KOPT-K1 (cell line): Measurements from ENCODE around the gene HMX2.

Experiments used
- H3K27ac ChIP-seq: fragments of 200-600 bp; sonication (generic); 2 replicates; pipeline ENCODE4 v1.5.1; 2016; ENCODE audit warnings: antibody characterized with exemption, mild to moderate bottlenecking, low read depth, low read length; ENCODE audit not compliant: poor library complexity, severe bottlenecking
- H3K36me3 ChIP-seq: fragments of 200-600 bp; sonication (generic); 2 replicates; pipeline ENCODE4 v1.5.1; 2017; ENCODE audit warnings: antibody characterized with exemption, mild to moderate bottlenecking, low read length, moderate library complexity; ENCODE audit not compliant: insufficient read depth
- H3K9me3 ChIP-seq: fragments of 200-600 bp; sonication (generic); 2 replicates; pipeline ENCODE4 v1.5.1; 2017; ENCODE audit warnings: antibody characterized with exemption, low read length, mild to moderate bottlenecking; ENCODE audit not compliant: insufficient read depth, poor library complexity, severe bottlenecking

The HMX2 gene

DNA sequence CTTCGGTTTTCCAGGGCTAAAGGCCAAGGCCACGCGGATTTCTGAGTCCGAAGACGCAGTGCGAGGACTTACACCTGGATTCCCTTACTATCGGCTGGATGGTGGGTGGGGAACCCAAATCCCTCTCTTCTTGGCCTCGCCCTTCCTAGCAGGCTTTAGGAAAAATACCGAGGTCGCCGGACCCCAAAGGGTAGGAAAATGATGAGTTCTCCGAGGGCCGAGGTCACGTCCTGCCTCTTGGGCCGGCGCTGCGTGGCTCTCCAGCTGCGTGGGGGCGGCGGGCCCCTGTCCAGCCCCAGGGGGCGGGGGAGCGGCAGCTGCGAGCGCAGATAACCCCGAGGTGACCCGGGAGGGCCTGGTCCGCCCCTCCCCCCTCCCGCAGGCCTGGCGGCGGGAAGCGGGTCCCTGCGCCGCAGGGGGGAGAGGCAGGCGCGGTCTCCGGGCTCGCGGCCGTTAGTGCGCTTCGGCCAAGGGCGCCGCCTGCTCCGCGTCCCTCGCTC is 13.0 kb upstream of the HMX2 start:
- H3K36me3 ChIP-seq: no peaks in the 10 kb centered on the region
- peaks cover 3% of the 10 kb centered on the region for H3K9me3 ChIP-seq
- H3K27ac ChIP-seq: peak overlapping the region; percentile 44

DNA sequence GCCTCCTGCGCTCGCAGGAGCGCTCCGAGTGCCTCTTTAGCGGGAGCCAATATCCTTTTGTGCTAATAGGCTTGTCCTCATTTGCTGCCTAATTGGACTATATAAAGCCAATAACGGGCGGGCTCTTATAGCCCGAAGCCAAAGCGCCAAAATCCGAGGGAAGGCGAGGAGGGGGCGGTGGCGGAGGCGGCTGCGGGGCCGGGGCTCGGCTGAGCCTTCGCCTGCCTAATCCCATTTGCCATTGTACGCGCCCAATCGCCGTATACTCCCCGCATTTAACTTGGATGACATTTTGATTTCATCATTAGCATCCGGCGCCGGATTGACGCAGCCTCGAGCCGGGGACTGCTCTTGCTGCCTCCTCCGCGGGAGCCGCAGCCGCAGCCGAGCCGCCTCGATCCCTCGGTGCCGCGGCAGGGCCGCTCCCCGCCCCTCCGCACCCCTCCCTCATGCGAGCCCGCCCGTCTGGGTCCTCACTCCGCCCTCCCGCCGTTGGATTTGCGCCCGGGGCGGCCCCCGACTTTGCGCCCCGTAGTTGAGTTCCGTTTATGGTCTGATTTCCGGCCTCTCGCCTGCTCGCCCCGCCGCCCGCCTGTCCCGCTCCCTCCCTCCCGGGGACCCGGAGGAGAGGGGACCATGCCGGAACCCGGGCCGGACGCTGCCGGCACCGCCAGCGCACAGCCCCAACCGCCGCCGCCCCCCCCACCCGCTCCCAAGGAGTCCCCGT is 12.4 kb upstream of the HMX2 start, which contains the start of gene HMX3:
Gene HMX3 (plus strand): TSS at position 556 of the 727 bp plus-strand sequence. CDS start 81 bp downstream, at position 637.
- Histone ChIP-seq H3K9me3 (peaks cover 3% of the 10 kb centered on the region), H3K27ac (peak within 1 kb of the TSS; percentile 44), H3K36me3 (no peaks in the 10 kb centered on the region)

DNA sequence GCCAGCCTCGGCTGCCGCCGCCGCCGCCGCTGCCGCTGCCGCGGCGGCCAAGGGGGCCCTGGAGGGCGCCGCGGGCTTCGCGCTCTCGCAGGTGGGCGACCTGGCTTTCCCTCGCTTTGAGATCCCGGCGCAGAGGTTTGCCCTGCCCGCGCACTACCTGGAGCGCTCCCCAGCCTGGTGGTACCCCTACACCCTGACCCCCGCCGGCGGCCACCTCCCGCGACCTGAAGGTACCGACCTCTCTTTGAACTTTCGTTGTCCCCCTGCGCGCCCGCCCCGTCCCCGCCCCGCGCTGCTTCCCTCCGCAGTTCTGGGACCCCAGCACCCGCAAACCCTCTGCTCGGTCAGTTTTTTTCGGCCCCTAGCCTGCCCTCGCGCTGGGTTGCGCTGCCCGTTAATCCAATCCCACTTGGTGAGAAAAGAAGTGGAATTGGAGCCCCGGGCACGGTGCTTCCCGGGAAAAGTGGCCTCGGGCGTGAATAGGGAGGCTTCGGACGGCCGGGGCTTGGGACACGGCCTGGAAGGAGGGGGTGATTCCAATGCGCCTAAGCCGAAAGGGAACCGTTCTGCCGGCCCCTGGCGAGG is 11.6 kb upstream of the HMX2 start:
- Histone ChIP-seq H3K36me3 (no peaks in the 10 kb centered on the region), H3K9me3 (peaks cover 3% of the 10 kb centered on the region), H3K27ac (no peak overlapping the region)

DNA sequence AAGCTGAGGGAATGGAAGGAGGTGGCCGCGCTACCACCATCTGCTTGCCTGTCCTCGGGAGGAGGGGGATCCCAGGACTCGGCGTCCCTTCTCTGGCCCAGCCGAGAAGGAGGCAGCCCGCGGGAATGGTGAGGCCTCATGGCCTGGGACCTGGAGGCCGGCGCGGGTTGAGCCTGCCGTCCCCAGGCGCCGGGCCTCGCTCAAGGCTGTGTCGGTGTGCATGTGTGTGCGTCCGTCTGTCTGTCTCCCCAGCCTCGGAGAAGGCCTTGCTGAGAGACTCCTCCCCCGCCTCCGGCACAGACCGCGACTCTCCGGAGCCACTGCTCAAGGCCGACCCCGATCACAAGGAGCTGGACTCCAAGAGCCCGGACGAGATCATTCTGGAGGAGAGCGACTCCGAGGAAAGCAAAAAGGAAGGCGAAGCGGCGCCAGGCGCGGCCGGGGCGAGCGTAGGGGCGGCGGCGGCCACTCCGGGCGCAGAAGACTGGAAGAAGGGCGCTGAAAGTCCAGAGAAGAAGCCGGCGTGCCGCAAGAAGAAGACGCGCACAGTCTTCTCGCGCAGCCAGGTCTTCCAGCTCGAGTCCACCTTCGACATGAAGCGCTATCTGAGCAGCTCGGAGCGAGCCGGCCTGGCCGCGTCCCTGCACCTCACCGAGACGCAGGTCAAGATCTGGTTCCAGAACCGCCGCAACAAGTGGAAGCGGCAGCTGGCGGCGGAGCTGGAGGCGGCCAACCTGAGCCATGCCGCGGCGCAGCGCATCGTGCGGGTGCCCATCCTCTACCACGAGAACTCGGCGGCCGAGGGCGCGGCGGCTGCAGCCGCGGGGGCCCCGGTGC is 10.9 kb upstream of the HMX2 start:
- Histone ChIP-seq H3K9me3 (peaks cover 3% of the 10 kb centered on the region), H3K27ac (no peak overlapping the region), H3K36me3 (no peaks in the 10 kb centered on the region)

DNA sequence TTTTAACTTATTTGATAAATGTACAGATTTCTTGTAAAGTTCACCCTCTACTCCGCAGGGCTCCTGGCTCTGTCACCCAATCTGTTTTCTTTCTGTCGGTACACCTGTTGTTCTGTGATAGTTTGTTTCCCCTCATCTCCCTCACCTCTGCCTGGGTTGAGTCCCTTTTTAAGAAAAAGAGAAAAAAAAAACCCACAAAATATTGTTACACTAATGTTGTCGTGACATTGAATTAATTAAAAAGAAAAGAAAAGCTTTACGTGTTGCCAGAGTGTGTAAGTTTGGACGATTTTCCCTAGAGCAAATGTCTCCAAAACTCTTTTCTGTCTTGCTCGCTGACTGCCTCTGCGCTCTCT is 8.8 kb upstream of the HMX2 start:
- no peak overlapping the region for H3K27ac ChIP-seq

DNA sequence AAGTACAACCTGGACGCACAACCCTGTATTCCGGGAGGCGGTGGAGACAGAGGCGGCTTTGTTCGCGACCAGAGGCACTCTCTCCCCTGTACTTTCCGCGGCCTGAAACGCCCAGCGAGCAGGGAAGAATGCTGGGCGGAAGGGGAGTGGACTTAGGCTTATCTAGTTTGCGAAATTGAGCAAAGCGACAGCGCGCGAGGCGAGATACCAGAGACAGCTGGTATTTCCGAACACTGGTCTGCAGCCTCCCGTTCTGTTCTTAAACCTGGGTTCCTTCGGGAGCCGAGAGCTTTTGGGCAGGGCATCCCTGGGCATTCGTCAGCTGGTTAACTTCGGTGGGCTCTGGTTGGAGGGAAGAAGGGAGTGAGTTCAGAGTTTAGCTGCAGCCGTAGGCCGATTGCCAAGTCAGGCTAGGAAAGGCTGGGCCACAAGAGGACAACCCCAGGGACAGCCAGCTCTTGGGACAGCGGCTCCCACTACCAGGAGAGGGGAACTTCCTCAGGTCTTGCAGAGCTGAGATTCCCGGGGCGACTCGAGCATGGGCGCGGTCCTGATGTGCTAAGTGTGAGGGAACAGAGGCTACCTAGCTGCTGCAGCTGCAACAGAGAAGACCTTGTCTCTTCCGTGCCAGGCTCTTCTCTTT is 8.3 kb upstream of the HMX2 start:
- H3K9me3 ChIP-seq: peaks cover 3% of the 10 kb centered on the region
- H3K36me3 ChIP-seq: no peaks in the 10 kb centered on the region
- H3K27ac ChIP-seq: no peak overlapping the region

More for the DNA sequence above, 8.8 kb upstream of the HMX2 start:
- H3K9me3 ChIP-seq: peaks cover 3% of the 10 kb centered on the region
- no peaks in the 10 kb centered on the region for H3K36me3 ChIP-seq

DNA sequence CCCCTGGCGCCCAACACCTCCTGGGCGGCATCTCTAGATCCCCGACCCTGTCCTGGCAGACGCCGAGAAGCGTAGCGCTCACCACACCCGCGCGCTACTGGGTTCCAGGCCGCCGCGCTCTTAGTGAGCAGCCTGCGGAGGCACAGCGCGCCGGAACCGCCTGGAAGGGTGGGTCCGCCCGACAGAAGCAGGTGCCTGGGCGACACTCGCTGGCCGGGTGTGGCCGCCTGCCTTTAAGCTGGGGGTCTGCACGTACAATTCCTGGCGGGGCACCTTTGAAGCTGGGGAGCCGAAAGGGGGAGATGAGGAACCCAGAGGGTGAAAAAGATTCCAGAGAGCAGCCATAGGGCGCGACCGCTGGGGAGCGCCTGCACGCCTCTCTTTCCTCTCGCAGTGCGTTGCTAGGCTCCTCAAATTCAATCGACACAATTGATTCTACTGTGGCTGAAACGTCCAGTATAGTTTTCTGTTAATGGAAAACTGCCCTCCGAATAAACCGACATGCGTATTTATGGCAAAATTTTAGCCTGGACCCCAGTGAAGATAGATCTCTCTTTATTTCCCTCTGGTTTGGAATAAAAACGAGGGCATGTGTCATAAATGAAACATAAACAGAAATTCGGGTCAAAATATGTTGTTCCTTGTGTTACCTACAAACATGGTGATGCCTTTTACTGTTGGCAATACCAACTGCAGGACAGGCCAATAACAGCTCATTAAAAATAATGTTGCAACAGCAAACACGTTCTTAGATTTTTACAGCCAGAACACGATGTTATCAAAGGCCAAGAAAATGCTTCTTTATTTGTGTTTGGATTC is 7.6 kb upstream of the HMX2 start:
- Histone ChIP-seq H3K9me3 (peaks cover 3% of the 10 kb centered on the region), H3K36me3 (no peaks in the 10 kb centered on the region), H3K27ac (no peak overlapping the region)

DNA sequence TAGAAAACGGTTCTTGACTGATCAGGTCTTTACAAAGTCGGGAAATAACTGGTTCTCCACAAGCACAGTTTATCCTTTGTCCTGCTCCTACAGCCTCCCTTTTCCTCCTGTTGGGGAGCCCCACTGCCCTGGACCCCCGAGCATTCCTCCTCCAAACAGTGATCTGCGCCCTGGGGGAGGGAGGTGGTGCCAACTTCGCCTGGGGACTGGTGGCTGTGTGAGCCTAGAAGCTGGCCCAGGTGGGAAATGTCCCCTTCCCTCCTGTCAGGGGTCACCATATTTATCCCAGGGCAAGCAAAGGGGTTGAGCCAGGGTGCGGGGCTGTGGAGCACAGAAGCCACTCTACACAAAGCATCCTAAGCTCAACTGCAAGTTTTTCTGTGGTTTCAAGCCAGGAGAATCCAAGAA is 6.9 kb upstream of the HMX2 start:
- Histone ChIP-seq H3K9me3 (peaks cover 3% of the 10 kb centered on the region), H3K27ac (no peak overlapping the region)

DNA sequence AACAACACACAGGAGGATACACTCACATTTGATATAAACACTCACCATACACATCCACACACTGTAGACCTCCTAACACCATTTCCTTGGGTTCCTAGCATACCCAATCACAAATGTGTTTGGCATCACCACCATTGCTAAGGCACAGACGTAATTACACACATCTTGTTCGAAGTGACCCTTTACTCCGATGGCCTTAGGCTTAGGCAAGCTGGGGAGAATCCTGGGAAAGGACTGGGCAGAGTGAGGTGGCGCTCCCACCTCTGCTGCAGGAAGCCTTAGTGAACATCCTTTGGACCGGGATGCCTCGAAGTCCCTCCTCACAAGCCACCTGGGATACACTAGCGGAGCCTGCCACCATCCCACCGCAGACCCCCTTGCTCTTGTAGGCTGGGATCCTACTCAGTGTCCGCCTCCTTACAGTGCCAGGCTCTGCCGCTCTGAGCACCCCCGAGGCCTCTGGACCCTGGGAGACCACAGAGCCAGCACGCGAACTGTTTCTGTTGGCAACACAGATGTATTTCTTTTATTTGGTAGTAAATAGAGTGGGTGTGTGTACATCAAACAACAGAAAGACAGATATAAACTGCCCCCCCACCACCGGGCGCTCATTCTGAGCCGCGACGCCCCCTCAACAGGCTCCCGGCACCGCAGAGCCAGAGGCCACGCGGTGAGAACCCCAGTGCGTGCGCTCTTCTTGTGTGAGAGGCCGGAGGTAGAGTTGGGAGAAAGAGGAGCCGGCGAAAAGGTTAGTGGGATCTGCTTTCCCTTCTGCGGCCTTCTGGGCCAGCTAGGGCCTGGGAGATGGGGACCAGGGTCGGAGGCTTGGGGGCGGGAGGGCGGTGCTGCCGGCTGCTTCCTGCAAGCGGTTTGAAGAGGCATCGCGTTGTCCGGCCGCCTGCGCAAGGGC is 5.9 kb upstream of the HMX2 start:
- Histone ChIP-seq H3K27ac (no peak overlapping the region), H3K9me3 (peaks cover 2% of the 10 kb centered on the region), H3K36me3 (no peaks in the 10 kb centered on the region)

More for the DNA sequence above, 6.9 kb upstream of the HMX2 start:
- H3K36me3 ChIP-seq: no peaks in the 10 kb centered on the region

DNA sequence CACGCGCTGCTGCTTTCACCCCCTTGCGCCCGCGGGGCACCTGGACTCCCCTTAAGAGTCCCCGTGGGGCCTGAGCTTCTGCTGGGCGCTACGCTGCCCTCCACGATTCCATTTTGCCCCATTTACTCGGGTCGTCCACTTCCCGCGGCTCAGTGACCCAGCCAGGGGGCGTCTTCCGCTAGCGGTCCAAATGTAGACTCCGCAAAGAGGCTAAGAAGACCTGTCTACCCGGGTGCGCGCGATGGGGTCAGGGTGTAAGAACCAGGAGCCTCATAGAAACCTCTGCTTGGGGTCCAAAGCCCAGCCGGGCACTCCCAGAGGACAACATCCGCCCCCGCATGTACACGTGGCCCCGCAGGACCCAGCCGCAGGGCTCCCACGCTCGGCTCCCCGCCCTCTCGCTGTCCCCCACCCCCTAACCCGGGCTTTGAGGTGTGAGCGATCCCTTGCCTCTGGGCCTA is 5.2 kb upstream of the HMX2 start:
- Histone ChIP-seq H3K36me3 (no peaks in the 10 kb centered on the region), H3K27ac (no peak overlapping the region), H3K9me3 (peaks cover 3% of the 10 kb centered on the region)

DNA sequence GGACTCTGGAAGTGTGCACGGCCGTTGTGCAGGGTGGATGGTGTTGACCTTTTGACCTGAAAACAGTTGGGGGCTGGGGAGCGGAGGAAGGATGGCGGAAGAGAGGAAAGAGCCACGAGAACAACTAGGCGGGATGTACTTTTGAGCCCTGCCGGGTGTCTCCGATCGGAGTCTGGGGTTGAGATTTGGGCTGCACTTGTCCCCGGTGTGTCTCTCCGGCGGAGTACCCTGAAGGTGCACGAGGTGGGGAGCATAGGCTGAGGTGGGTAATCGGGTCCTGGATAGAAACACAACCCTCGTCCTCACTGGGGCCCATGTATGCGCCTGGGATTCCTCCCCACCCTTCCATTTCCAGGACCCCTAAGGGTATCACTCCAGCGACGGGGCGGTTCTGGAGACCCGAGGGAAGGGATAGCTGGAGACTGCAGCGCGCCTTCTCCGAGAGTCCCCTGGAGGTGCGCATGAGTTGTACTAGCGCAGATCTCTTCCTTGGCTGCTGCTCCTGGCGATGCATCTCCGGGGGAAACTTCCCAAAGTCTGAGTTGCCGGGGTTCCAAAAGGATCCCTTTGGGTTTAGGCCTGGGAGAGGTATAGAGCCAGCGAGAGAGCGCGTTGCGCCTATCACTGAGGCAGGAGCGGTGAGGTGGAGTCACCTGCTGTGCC is 4.6 kb upstream of the HMX2 start:
- Histone ChIP-seq H3K36me3 (no peaks in the 10 kb centered on the region), H3K9me3 (peaks cover 8% of the 10 kb centered on the region), H3K27ac (no peak overlapping the region)

DNA sequence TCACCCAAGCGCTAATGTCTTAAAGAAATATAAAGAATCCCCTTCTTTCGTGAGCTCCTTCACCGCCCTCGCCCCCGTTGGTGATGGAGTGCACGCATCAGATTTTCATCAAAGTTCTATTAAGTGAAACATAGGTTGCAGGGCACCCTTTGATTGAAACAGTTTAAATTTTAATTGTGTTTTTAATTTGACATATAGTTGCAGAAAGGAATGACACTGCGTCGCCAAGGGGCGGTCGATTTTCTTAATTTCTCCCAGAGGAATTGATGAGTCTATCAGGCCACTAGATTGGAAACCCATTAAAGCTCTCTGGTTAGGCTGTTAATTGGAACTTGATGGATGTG is 4.1 kb upstream of the HMX2 start:
- Histone ChIP-seq H3K9me3 (peaks cover 12% of the 10 kb centered on the region), H3K36me3 (no peaks in the 10 kb centered on the region)

More for the DNA sequence above, 4.1 kb upstream of the HMX2 start:
- no peak overlapping the region for H3K27ac ChIP-seq
